SK-N-SH (cell line): ENCODE results near the gene TTC39B. TPM values are rescaled to one million over a fixed set of nuclear protein-coding genes. Genes with fewer than 3 reads are reported as not detected.

Source experiments
- CTCF ChIA-PET: fragments of 300-600, 350-600 bp; formaldehyde crosslinking; extraction: SDS; loops from one replicate; lab custom pipeline; 2021; lab: Yijun Ruan, JAX
- POLR2A ChIA-PET: fragments of 350-600 bp; sonication (Branson Sonifier 250); formaldehyde crosslinking; extraction: SDS; loops from one replicate; lab custom pipeline; 2020; ENCODE audit warnings: antibody characterized with exemption, inconsistent platforms; lab: Yijun Ruan, JAX
- DNase-seq: peaks from one replicate; pipeline ENCODE4 v3.0.0; 2012
- H2AFZ ChIP-seq: fragments of 200-600 bp; sonication (generic); 2 replicates; pipeline ENCODE4 v1.8.1; 2016; ENCODE audit warnings: antibody characterized with exemption, mild to moderate bottlenecking, low read depth
- H3F3A ChIP-seq: fragments of 200-600 bp; sonication (generic); replicated peaks from 2 replicates; pipeline ENCODE3; 2016; ENCODE audit warnings: antibody characterized with exemption, mild to moderate bottlenecking; ENCODE audit not compliant: insufficient read depth
- H3K27ac ChIP-seq, 2 experiments: fragments of 200-500 bp in 1 of 2; fragments of 200-600 bp in 1 of 2; sonication (Bioruptor generic) in 1 of 2; sonication (generic), shearing (Covaris generic) in 1 of 2; 2 replicates each; pipeline versions ENCODE4 v1.5.1 to v1.6.1; 2014 to 2016; ENCODE audit warnings: low read depth in 2 of 2, inconsistent platforms in 1 of 2, low read length in 1 of 2, mild to moderate bottlenecking in 1 of 2, mixed read lengths in 1 of 2
- H3K27me3 ChIP-seq: fragments of 200-600 bp; sonication (generic), shearing (Covaris generic); 2 replicates; pipeline ENCODE4 v1.6.1; 2016; ENCODE audit warnings: mixed run types; ENCODE audit not compliant: insufficient read depth
- H3K36me3 ChIP-seq, 2 experiments: fragments of 200-500 bp in 1 of 2; fragments of 200-600 bp in 1 of 2; sonication (Bioruptor generic) in 1 of 2; sonication (generic) in 1 of 2; replicated peaks in 1 of 2; 2 replicates each; pipeline versions ENCODE3 to v1.5.1; 2014 to 2016; ENCODE audit warnings: low read length in 1 of 2, mild to moderate bottlenecking in 1 of 2; ENCODE audit not compliant: insufficient read depth in 2 of 2, control insufficient read depth in 1 of 2
- H3K4me1 ChIP-seq, 2 experiments: fragments of 200-500 bp in 1 of 2; fragments of 200-600 bp in 1 of 2; sonication (Bioruptor generic) in 1 of 2; sonication (generic), shearing (Covaris generic) in 1 of 2; 2 replicates each; pipeline versions ENCODE4 v1.5.1 to v1.6.1; 2014 to 2016; ENCODE audit warnings: low read depth in 1 of 2, low read length in 1 of 2, mixed run types in 1 of 2; ENCODE audit not compliant: insufficient read depth in 2 of 2, control insufficient read depth in 1 of 2
- H3K4me2 ChIP-seq: fragments of 200-600 bp; sonication (generic), shearing (Covaris generic); 2 replicates; pipeline ENCODE4 v1.6.1; 2017; ENCODE audit warnings: mixed run types
- H3K4me3 ChIP-seq, 2 experiments: fragments of 200-500 bp in 1 of 2; fragments of 200-600 bp in 1 of 2; sonication (Bioruptor generic) in 1 of 2; sonication (generic), shearing (Covaris generic) in 1 of 2; 2 replicates each; pipeline versions ENCODE4 v1.5.1 to v1.8.1; 2014 to 2016; ENCODE audit warnings: low read depth in 2 of 2, inconsistent platforms in 1 of 2, low read length in 1 of 2, mild to moderate bottlenecking in 1 of 2, mixed read lengths in 1 of 2, moderate library complexity in 1 of 2
- H3K79me2 ChIP-seq: fragments of 200-600 bp; sonication (generic); 2 replicates; pipeline ENCODE4 v1.8.1; 2017; ENCODE audit warnings: mild to moderate bottlenecking; ENCODE audit not compliant: insufficient read depth
- H3K9ac ChIP-seq: fragments of 200-600 bp; sonication (generic); 2 replicates; pipeline ENCODE4 v1.6.1; 2017; ENCODE audit warnings: mixed run types
- H3K9me2 ChIP-seq: fragments of 200-600 bp; sonication (generic); 2 replicates; pipeline ENCODE4 v1.6.1; 2017; ENCODE audit warnings: mixed run types
- H3K9me3 ChIP-seq: fragments of 200-600 bp; sonication (generic); 2 replicates; pipeline ENCODE4 v1.6.1; 2017; ENCODE audit warnings: mixed run types, mild to moderate bottlenecking, moderate library complexity
- H4K20me1 ChIP-seq: fragments of 200-600 bp; sonication (generic); 2 replicates; pipeline ENCODE4 v1.6.1; 2017; ENCODE audit warnings: mild to moderate bottlenecking, mixed run types; ENCODE audit not compliant: insufficient read depth
- CHD2 ChIP-seq: fragments of 150-350 bp; IDR thresholded peaks from 2 replicates; pipeline ENCODE4 v1.6.1; 2018; ENCODE audit warnings: low read length; ENCODE audit not compliant: partially characterized antibody
- ELF1 ChIP-seq: IDR thresholded peaks from 2 replicates; pipeline ENCODE4 v1.4.0; 2012
- EZH2phosphoT487 ChIP-seq: fragments of 200-600 bp; sonication (generic); IDR thresholded peaks from 2 replicates; pipeline ENCODE4 v1.6.1; 2017; ENCODE audit warnings: low read depth, mixed run types, mild to moderate bottlenecking, antibody characterized with exemption, moderate library complexity, borderline replicate concordance
- FOSL2 ChIP-seq: IDR thresholded peaks from 2 replicates; pipeline ENCODE4 v1.4.0; 2012; ENCODE audit warnings: low read depth, mild to moderate bottlenecking, moderate library complexity, borderline replicate concordance
- GABPA ChIP-seq: IDR thresholded peaks from 2 replicates; pipeline ENCODE4 v1.4.0; 2012; ENCODE audit warnings: low read depth, mild to moderate bottlenecking
- GATA2 ChIP-seq: sonication (generic); formaldehyde crosslinking; IDR thresholded peaks from 2 replicates; pipeline ENCODE4 v1.5.0; 2020; ENCODE audit warnings: mild to moderate bottlenecking, missing genetic modification reagents
- MXI1 ChIP-seq: IDR thresholded peaks from 2 replicates; pipeline ENCODE4 v1.6.1; 2012; ENCODE audit warnings: mild to moderate bottlenecking, low read depth, low read length, improper control_type of control experiment
- NFIC ChIP-seq: IDR thresholded peaks from 2 replicates; pipeline ENCODE4 v1.4.0; 2012; ENCODE audit warnings: borderline replicate concordance
- NRF1 ChIP-seq: IDR thresholded peaks from 2 replicates; pipeline ENCODE4 v1.6.1; 2012; ENCODE audit warnings: low read depth, mild to moderate bottlenecking, low read length
- SMC3 ChIP-seq: IDR thresholded peaks from 2 replicates; pipeline ENCODE4 v1.6.1; 2012; ENCODE audit warnings: low read depth, low read length, improper control_type of control experiment
- USF2 ChIP-seq: fragments of 150-350 bp; IDR thresholded peaks from 2 replicates; pipeline ENCODE4 v1.6.1; 2017; ENCODE audit warnings: antibody characterized with exemption, low read length, low read depth, borderline replicate concordance
- WGBS: methylation state at CpG from one replicate; pipeline ENCODE4 v1.1.6; 2017; ENCODE audit warnings: low lambda C conversion rate; 5-methylcytosine and 5-hydroxymethylcytosine counted together
- polyA plus RNA-seq, 3 experiments: library from polyadenylated mRNA; depleted of rRNA; stranded (reverse); fragments of >200 nt; gene quantifications; 2 replicates each; pipeline ENCODE4 v1.2.3, GENCODE V29; 2012
- TF ChIP-seq, protein P1 (sequence below): IDR thresholded peaks from 2 replicates; pipeline ENCODE4 v1.6.1; 2012; ENCODE audit warnings: mild to moderate bottlenecking, low read depth, low read length, moderate library complexity

TTC39B gene
- polyA plus RNA-seq, 1 of the 3 experiments (the other 2 are of a cell fraction) = 0.54 TPM

DNA sequence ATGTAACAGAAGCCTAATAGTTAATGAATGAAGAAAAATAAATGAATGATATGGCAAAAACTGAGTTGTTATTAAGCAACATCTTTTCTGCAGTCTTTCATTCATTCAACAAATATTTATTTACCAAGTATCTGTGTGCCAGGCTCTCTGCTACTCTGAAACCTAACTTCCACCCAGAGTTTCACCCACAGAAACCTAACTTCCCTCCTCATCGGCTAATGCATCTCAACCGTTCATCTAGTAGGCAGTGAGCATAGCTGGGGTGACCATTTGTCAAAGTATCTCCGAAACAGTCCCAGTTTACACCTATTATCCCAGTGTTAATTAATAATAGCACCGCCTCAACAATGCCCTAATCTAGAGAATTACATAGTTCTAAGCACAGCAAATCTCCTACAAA lies 1.5 kb downstream of the TTC39B start:
- H3K4me1 ChIP-seq = peaks cover 0 to 8% of the 10 kb centered on the region in 2 experiments; a peak in 2 of 4 replicates
- no peaks in the 10 kb centered on the region for H3K9me3 ChIP-seq
- no peak overlapping the region for H3K27ac ChIP-seq
- H3K9me2 ChIP-seq = no peaks in the 10 kb centered on the region
- TF ChIP-seq ELF1 (no peak), NRF1 (no peak), NFIC (no peak)
- 0 out of 2 replicates have a peak overlapping the region, but pooled peaks have one; percentile 99 for H2AFZ ChIP-seq
- no peaks in the 10 kb centered on the region for H3K79me2 ChIP-seq
- ChIA-PET CTCF (interaction anchor here (1.4 kb wide), 1 partner anchor 248 kb away, joined by 4 read pairs; the partner anchor contains the start of gene CCDC171), POLR2A (no interaction called here)
- no peak overlapping the region for H3K9ac ChIP-seq
- H3K4me2 ChIP-seq = peak overlapping the region; percentile 95
- WGBS = 92% methylated on average over 4 of the region's 4 CpGs
- H3K27me3 ChIP-seq = no peaks in the 10 kb centered on the region
- DNase-seq = no peak
- peaks cover 4% of the 10 kb centered on the region for H3F3A ChIP-seq
- no peaks in the 10 kb centered on the region for H3K36me3 ChIP-seq
- no peaks in the 10 kb centered on the region for H4K20me1 ChIP-seq
- no peak overlapping the region for H3K4me3 ChIP-seq

DNA sequence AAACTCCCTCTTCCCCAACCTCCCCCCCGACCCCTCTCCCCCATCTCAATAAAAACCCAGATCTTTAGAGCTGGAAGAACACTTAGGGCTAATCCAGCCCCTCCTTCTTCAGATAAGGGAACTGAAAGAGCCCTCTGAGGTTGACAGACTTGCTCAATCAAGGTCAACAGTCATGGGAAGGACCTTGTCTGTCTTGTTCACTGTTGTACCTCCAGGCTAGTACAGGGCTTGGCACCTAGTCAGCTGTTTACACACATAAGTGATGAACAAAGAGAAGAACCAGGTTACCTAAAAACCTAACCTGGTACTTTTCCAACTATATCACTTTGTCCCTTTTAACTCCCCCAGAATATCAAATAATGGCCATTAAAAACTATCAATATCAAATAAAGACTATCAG lies 2.4 kb downstream of the TTC39B start:
- Histone ChIP-seq H3K4me3 (no peak overlapping the region), H3K4me2 (no peak overlapping the region), H3K36me3 (no peaks in the 10 kb centered on the region), H3K4me1 (peaks cover 0 to 8% of the 10 kb centered on the region in 2 experiments; a peak in 1 of 4 replicates), H3F3A (peaks cover 4% of the 10 kb centered on the region), H3K27me3 (no peaks in the 10 kb centered on the region), H3K79me2 (no peaks in the 10 kb centered on the region), H2AFZ (no peak overlapping the region), H3K9me2 (no peaks in the 10 kb centered on the region), H3K9ac (no peak overlapping the region), H3K27ac (no peak overlapping the region), H4K20me1 (no peaks in the 10 kb centered on the region)
- ChIA-PET CTCF (interaction anchor here (1.4 kb wide), 1 partner anchor 248 kb away, joined by 4 read pairs; the partner anchor contains the start of gene CCDC171), POLR2A (no interaction called here)
- no peak for DNase-seq
- WGBS = 57% methylated on average over 1 of the region's 1 CpG
- TF ChIP-seq GABPA (no peak), SMC3 (no peak), CHD2 (no peak), MXI1 (no peak)
- TF ChIP-seq, protein P1, sequence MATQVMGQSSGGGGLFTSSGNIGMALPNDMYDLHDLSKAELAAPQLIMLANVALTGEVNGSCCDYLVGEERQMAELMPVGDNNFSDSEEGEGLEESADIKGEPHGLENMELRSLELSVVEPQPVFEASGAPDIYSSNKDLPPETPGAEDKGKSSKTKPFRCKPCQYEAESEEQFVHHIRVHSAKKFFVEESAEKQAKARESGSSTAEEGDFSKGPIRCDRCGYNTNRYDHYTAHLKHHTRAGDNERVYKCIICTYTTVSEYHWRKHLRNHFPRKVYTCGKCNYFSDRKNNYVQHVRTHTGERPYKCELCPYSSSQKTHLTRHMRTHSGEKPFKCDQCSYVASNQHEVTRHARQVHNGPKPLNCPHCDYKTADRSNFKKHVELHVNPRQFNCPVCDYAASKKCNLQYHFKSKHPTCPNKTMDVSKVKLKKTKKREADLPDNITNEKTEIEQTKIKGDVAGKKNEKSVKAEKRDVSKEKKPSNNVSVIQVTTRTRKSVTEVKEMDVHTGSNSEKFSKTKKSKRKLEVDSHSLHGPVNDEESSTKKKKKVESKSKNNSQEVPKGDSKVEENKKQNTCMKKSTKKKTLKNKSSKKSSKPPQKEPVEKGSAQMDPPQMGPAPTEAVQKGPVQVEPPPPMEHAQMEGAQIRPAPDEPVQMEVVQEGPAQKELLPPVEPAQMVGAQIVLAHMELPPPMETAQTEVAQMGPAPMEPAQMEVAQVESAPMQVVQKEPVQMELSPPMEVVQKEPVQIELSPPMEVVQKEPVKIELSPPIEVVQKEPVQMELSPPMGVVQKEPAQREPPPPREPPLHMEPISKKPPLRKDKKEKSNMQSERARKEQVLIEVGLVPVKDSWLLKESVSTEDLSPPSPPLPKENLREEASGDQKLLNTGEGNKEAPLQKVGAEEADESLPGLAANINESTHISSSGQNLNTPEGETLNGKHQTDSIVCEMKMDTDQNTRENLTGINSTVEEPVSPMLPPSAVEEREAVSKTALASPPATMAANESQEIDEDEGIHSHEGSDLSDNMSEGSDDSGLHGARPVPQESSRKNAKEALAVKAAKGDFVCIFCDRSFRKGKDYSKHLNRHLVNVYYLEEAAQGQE = no peak
- TF ChIP-seq, all 33 proteins: peak for 0
- no peaks in the 10 kb centered on the region for H3K9me3 ChIP-seq

GRCh38 chr9:15300218-15300617 lies 6.8 kb downstream of the TTC39B start:
- WGBS = 73% methylated on average over 1 of the region's 1 CpG
- TF ChIP-seq GATA2 (CRISPR knock-in tag) (no peak), USF2 (no peak), NRF1 (no peak), EZH2phosphoT487 (no peak), FOSL2 (no peak)
- Histone ChIP-seq H3F3A (peaks cover 6% of the 10 kb centered on the region), H3K79me2 (no peaks in the 10 kb centered on the region), H3K36me3 (no peaks in the 10 kb centered on the region), H3K9me3 (no peaks in the 10 kb centered on the region), H3K4me2 (no peak overlapping the region), H4K20me1 (no peaks in the 10 kb centered on the region), H3K27ac (no peak overlapping the region), H3K4me1 (peaks cover 0 to 6% of the 10 kb centered on the region in 2 experiments; a peak in 3 of 4 replicates), H2AFZ (no peak overlapping the region), H3K9me2 (no peaks in the 10 kb centered on the region), H3K9ac (no peak overlapping the region), H3K4me3 (no peak overlapping the region), H3K27me3 (no peaks in the 10 kb centered on the region)
- CTCF ChIA-PET = interaction anchor here (0.7 to 1.4 kb wide), 2 partner anchors 14 to 92 kb away, joined by 3 read pairs; no protein-coding TSS in a partner anchor
- POLR2A ChIA-PET = no interaction called here
- no peak for DNase-seq
